AG04449 (cell line): ENCODE data around the gene KRT2.
"Not testable (repeated sequence)": the region's sequence is repeated elsewhere in the genome, so short reads cannot be mapped to it uniquely, and the experiment has no call there.

ENCODE experiments used
- CTCF ChIA-PET: fragments of 350-600 bp; formaldehyde crosslinking; extraction: SDS; loops from one replicate; lab custom pipeline; 2021; ENCODE audit warnings: antibody characterized with exemption; lab: Yijun Ruan, JAX
- POLR2A ChIA-PET: fragments of 400-600, 350-600 bp; formaldehyde crosslinking; extraction: SDS; loops from one replicate; lab custom pipeline; 2020; ENCODE audit warnings: antibody characterized with exemption, inconsistent platforms; lab: Yijun Ruan, JAX
- DNase-seq: peaks from one replicate; pipeline ENCODE4 v3.0.0-alpha.2; 2010; ENCODE audit warnings: low read depth, low spot score
- H3K4me3 ChIP-seq: 2 replicates; pipeline ENCODE4 v1.5.1; 2011; ENCODE audit warnings: low read depth, mild to moderate bottlenecking, control low read depth, low read length
- CTCF ChIP-seq: IDR thresholded peaks from one replicate; pipeline ENCODE4 v1.5.1; 2011; ENCODE audit warnings: mild to moderate bottlenecking, moderate library complexity, low read length, control low read depth, inconsistent platforms; ENCODE audit not compliant: insufficient read depth; ENCODE audit errors: missing control alignments

The KRT2 gene

DNA sequence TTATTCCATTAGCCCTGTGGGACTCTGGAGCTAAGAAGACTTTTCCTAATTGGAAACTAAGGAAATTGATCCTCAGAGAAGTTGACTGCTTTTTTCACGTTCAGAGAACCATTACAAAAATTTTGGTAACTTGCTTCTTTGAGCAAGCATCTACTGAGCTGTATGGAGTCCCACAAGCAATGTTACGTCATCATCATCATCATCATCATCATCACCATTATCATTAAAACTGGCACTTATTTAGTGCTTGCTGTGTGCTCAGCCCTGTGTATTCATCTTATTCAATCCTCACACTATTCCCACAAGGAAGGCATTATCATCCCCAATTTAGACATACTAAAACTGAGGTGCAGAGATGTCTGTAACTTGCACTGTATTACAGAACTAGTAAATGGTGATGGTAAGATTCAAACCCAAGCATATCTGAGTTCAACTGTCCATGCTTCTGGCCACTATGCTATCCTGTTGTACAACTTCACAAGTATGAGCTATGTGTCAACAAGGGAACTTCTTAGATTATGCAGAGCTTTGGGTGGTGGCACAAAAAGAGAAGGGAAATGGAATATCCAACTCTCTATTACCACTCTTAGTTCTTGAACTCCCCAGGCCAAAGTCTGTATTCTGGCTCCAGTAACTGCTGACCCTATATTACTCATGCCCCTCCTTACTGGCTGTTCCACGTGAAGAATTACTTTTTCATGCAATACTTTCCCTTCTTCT lies 21.9 kb upstream of the KRT2 start:
- no peak for DNase-seq
- TF ChIP-seq CTCF: no peak
- ChIA-PET CTCF (interaction anchor here (0.9 kb wide), 1 partner anchor 206 kb away, joined by 3 read pairs; no protein-coding TSS in a partner anchor), POLR2A (no interaction called here)
- H3K4me3 ChIP-seq: no peak overlapping the region

DNA sequence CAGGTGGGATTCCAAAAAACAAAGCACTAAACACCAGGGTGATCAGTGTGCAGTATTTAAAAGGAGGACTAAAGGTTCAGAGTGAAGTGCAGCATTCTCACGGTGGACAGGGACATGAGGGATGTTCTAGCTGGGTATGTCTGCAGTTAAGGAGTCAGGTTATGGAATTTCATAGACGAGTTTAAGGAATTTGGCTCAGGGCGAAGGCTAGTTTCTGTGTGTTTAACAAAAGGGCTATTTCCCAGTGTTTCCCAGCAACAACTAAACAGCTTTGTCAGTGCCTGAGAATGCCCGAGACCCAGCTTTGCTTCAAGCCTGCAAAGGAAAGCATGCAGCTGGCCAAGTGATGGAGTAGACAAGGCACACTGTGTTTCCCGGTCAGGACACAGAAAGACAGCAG lies 21.2 kb upstream of the KRT2 start:
- ChIA-PET POLR2A (no interaction called here), CTCF (interaction anchor here (0.9 to 1.1 kb wide), 2 partner anchors 90 to 207 kb away, joined by 3 read pairs; no protein-coding TSS in a partner anchor)

DNA sequence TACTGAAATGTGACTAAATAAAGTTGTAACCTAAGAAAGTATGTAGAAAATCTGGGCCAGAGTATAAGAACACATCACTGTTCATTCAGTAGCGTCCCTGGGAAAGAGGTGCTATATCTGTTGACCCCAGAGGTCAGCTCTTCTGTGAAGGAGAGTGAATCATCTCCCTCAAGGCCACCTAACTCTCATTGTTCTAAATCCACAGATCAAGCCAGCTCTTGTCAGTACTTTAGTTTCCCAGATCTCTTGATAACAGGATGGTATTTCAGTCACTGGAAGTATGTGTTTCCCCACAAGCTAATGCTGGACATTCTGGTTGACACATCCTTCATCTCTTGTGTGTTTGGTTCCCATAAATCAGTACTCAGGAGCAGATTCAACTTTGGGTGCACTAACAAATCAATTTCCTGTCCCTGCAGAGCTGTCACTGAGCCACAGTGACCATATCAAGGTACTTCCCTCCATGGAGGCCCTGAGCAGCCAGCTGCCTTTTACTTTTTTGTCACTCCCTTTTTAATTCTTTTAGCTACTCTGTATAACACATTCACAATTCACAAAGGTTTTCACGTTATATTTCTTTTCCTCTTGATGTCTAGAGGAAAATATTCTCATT lies 20.4 kb upstream of the KRT2 start:
- TF ChIP-seq CTCF: no peak
- DNase-seq: no peak
- POLR2A ChIA-PET: no interaction called here
- CTCF ChIA-PET: interaction anchor here (1.1 kb wide), 1 partner anchor 89 kb away, joined by 3 read pairs; no protein-coding TSS in a partner anchor
- H3K4me3 ChIP-seq: no peak overlapping the region

More for the DNA sequence above, 21.2 kb upstream of the KRT2 start:
- TF ChIP-seq CTCF: no peak
- DNase-seq: no peak
- no peak overlapping the region for H3K4me3 ChIP-seq

GRCh38 chr12:52670961-52671360 lies 18.9 kb upstream of the KRT2 start:
- CTCF ChIA-PET: interaction anchor here (0.7 to 1.0 kb wide), 2 partner anchors 198 to 299 kb away, joined by 3 to 4 read pairs; no protein-coding TSS in a partner anchor
- no peak for DNase-seq
- POLR2A ChIA-PET: no interaction called here
- no peak for TF ChIP-seq CTCF
- no peak overlapping the region for H3K4me3 ChIP-seq

DNA sequence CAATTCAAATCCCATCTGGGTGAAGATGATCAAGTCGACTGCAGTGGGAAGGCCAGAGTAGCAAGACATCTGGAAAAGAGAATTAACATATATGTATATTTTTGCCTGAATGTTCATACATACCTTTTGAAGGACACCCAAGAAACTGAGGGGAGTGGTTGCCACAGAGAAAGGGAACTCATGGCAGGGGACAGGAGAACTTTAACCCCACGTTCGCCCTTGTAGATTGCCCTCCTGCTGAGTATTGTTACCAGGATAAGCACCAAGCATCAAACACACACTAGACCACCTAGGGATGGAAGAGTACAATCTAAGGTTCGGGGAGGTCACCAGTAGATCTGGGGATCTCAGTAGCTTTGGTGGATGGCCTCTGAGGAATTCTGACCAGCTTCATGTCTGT lies 18.5 kb upstream of the KRT2 start:
- DNase-seq: no peak
- no peak for TF ChIP-seq CTCF
- CTCF ChIA-PET: interaction anchor here (0.7 to 1.0 kb wide), 2 partner anchors 199 to 298 kb away, joined by 3 to 4 read pairs; no protein-coding TSS in a partner anchor
- POLR2A ChIA-PET: no interaction called here
- H3K4me3 ChIP-seq: no peak overlapping the region

DNA sequence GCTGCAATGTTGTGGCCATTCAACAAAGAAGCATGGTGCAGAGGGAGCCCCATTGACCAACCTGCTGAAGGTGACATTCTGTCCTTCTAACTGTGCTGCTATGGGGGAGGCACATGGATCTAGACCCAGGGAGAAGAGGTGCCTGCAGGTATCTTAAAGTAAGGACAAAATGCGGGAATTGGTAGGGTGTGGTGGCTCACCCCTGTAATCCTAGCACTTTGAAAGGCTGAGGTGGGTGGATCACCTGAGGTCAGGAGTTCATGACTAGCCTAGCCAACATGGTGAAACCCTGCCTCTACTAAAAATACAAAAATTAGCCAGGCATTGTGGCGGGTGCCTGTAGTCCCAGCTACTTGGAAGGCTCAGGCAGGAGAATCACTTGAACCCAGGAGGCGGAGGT lies 17.9 kb upstream of the KRT2 start:
- CTCF ChIA-PET, POLR2A ChIA-PET, H3K4me3 ChIP-seq, DNase-seq: not testable (repeated sequence)
